Colonic mucosa (tissue), 4 donors: ENCODE measurements around the gene TNC. TPM values are rescaled to one million over a fixed set of nuclear protein-coding genes. Genes with fewer than 3 reads are reported as not detected.

ENCODE experiments used
- DNase-seq: peaks from one replicate; pipeline ENCODE4 v3.0.0-alpha.2; 2020
- H3K27ac ChIP-seq: fragments of 200-600 bp; one replicate; pipeline ENCODE4 v1.8.0; 2021
- H3K27me3 ChIP-seq: fragments of 200-600 bp; one replicate; pipeline ENCODE4 v1.8.0; 2021
- H3K36me3 ChIP-seq: fragments of 200-600 bp; one replicate; pipeline ENCODE4 v1.8.0; 2021
- H3K4me1 ChIP-seq: fragments of 200-600 bp; one replicate; pipeline ENCODE4 v1.8.0; 2021; ENCODE audit warnings: mild to moderate bottlenecking
- H3K4me3 ChIP-seq: fragments of 200-600 bp; one replicate; pipeline ENCODE4 v1.8.0; 2021
- H3K9ac ChIP-seq, 2 donors: one replicate each; pipeline ENCODE4 v1.7.0; 2013; ENCODE audit warnings: control low read depth in 2 of 2, low read depth in 2 of 2, low read length in 2 of 2
- H3K9me3 ChIP-seq: fragments of 200-600 bp; one replicate; pipeline ENCODE4 v1.8.0; 2021
- CTCF ChIP-seq: fragments of 200-600 bp; IDR thresholded peaks from one replicate; pipeline ENCODE4 v1.8.0; 2022; ENCODE audit warnings: antibody characterized with exemption, mild to moderate bottlenecking
- intact Hi-C: fragments of 100-400 bp; cut with DNase I; formaldehyde crosslinking; loops from one replicate; pipeline ENCODE4 v1.14.1; 2022
- total RNA-seq, 2 donors: library from RNA; stranded (reverse); fragmentation: NEBNext Ultra II Directional in 1 of 2; extraction: Animal tissue kit (Norgen Biotek cat#: 25700) in 1 of 2; gene quantifications; one replicate each; pipeline ENCODE4 v1.2.1, GENCODE V29; 2021
- donor health status: healthy.
- donor health status: DM: no; HTN: no; CAD: no.
- donor health status: DM: no; HTN: no; CAD: no.

The TNC gene
- total RNA-seq, 2 donors from 2014 or later = 5.0 to 65.6 TPM

GRCh38 chr9:115005322-115005721 is 112.6 kb downstream of the TNC start:
- no peak for TF ChIP-seq CTCF
- intact Hi-C loops = no loop called here
- Histone ChIP-seq H3K9ac (no peak overlapping the region), H3K4me3 (no peak overlapping the region), H3K27ac (no peak overlapping the region), H3K9me3 (no peaks in the 10 kb centered on the region), H3K27me3 (no peaks in the 10 kb centered on the region), H3K36me3 (no peaks in the 10 kb centered on the region), H3K4me1 (no peaks in the 10 kb centered on the region)
- DNase-seq = no peak

- TF ChIP-seq CTCF = no peak
- Histone ChIP-seq H3K27me3 (no peaks in the 10 kb centered on the region), H3K36me3 (no peaks in the 10 kb centered on the region), H3K4me1 (no peaks in the 10 kb centered on the region), H3K9ac (no peak overlapping the region), H3K27ac (no peak overlapping the region), H3K9me3 (no peaks in the 10 kb centered on the region), H3K4me3 (no peak overlapping the region)
- no peak for DNase-seq
- intact Hi-C loops = no loop called here
These were observed 113.4 kb downstream of the TNC start for GRCh38 chr9:115004545-115004944.

- intact Hi-C loops = no loop called here
These were observed 115.4 kb downstream of the TNC start for GRCh38 chr9:115002371-115003120.

GRCh38 chr9:115000217-115000639 is 117.7 kb downstream of the TNC start:
- TF ChIP-seq CTCF = no peak
- intact Hi-C loops = no loop called here
- no peak for DNase-seq
- Histone ChIP-seq H3K36me3 (no peaks in the 10 kb centered on the region), H3K9me3 (no peaks in the 10 kb centered on the region), H3K9ac (no peak overlapping the region), H3K4me1 (no peaks in the 10 kb centered on the region), H3K27me3 (no peaks in the 10 kb centered on the region), H3K4me3 (no peak overlapping the region), H3K27ac (no peak overlapping the region)

More at GRCh38 chr9:115002371-115003120, 115.4 kb downstream of the TNC start:
- no peaks in the 10 kb centered on the region for H3K9me3 ChIP-seq
- H3K9ac ChIP-seq = no peak overlapping the region
- H3K4me1 ChIP-seq = no peaks in the 10 kb centered on the region
- H3K36me3 ChIP-seq = no peaks in the 10 kb centered on the region
- no peak overlapping the region for H3K4me3 ChIP-seq
- no peak for DNase-seq
- no peak overlapping the region for H3K27ac ChIP-seq
- no peaks in the 10 kb centered on the region for H3K27me3 ChIP-seq
- no peak for TF ChIP-seq CTCF

GRCh38 chr9:114998326-114998725 is 119.6 kb downstream of the TNC start:
- intact Hi-C loops = no loop called here
- no peak for DNase-seq
- Histone ChIP-seq H3K27me3 (no peaks in the 10 kb centered on the region), H3K27ac (no peak overlapping the region), H3K9ac (no peak overlapping the region), H3K4me1 (no peaks in the 10 kb centered on the region), H3K9me3 (no peaks in the 10 kb centered on the region), H3K4me3 (no peak overlapping the region), H3K36me3 (no peaks in the 10 kb centered on the region)
- TF ChIP-seq CTCF = no peak
